Activated naive CD8-positive, alpha-beta T cell (primary cell): ENCODE measurements around the gene NCBP3.

Source experiments
- H3K27ac Mint-ChIP-seq: one replicate; pipeline ENCODE4 v1.8.0; 2021; ENCODE audit warnings: mixed read lengths
- H3K27me3 Mint-ChIP-seq: one replicate; pipeline ENCODE4 v1.8.0; 2021; ENCODE audit warnings: mixed read lengths
- H3K36me3 Mint-ChIP-seq: one replicate; pipeline ENCODE4 v1.8.0; 2021; ENCODE audit warnings: mixed read lengths
- H3K4me1 Mint-ChIP-seq: one replicate; pipeline ENCODE4 v1.8.0; 2021; ENCODE audit warnings: low read depth, mixed read lengths
- H3K4me3 Mint-ChIP-seq: one replicate; pipeline ENCODE4 v1.8.0; 2021; ENCODE audit warnings: mild to moderate bottlenecking, mixed read lengths
- H3K9me3 Mint-ChIP-seq: one replicate; pipeline ENCODE4 v1.8.0; 2021; ENCODE audit warnings: low read depth, mixed read lengths

The NCBP3 gene

GRCh38 chr17:3845621-3846436, at the start of gene NCBP3:
Gene NCBP3 (minus strand): TSS chr17:3846246. CDS start chr17:3846223, 23 bp downstream.
- peak within 1 kb of the TSS; percentile 97 for H3K4me3 Mint-ChIP-seq
- H3K27me3 Mint-ChIP-seq: no peaks in the 10 kb centered on the region

GRCh38 chr17:3895354-3895753, 49.3 kb upstream of the NCBP3 start:
- Mint-ChIP-seq H3K27ac (no peak overlapping the region), H3K9me3 (no peaks in the 10 kb centered on the region), H3K27me3 (no peaks in the 10 kb centered on the region), H3K4me1 (peaks cover 21% of the 10 kb centered on the region), H3K36me3 (no peaks in the 10 kb centered on the region), H3K4me3 (no peak overlapping the region)

More at GRCh38 chr17:3845621-3846436, at the start of gene NCBP3:
- peaks cover 25% of the 10 kb centered on the region for H3K4me1 Mint-ChIP-seq
- no peaks in the 10 kb centered on the region for H3K9me3 Mint-ChIP-seq
- peak within 1 kb of the TSS; percentile 96 for H3K27ac Mint-ChIP-seq
- H3K36me3 Mint-ChIP-seq: no peaks in the 10 kb centered on the region

- no peaks in the 10 kb centered on the region for H3K27me3 Mint-ChIP-seq
- H3K36me3 Mint-ChIP-seq: no peaks in the 10 kb centered on the region
- no peak overlapping the region for H3K4me3 Mint-ChIP-seq
- H3K9me3 Mint-ChIP-seq: no peaks in the 10 kb centered on the region
- H3K27ac Mint-ChIP-seq: no peak overlapping the region
- peaks cover 24% of the 10 kb centered on the region for H3K4me1 Mint-ChIP-seq
Measured at GRCh38 chr17:3894911-3895343, 48.9 kb upstream of the NCBP3 start.

GRCh38 chr17:3894188-3894587, 48.1 kb upstream of the NCBP3 start:
- H3K27me3 Mint-ChIP-seq: no peaks in the 10 kb centered on the region
- peaks cover 24% of the 10 kb centered on the region for H3K4me1 Mint-ChIP-seq
- H3K9me3 Mint-ChIP-seq: no peaks in the 10 kb centered on the region
- no peaks in the 10 kb centered on the region for H3K36me3 Mint-ChIP-seq
- H3K27ac Mint-ChIP-seq: no peak overlapping the region
- H3K4me3 Mint-ChIP-seq: peak overlapping the region; percentile 84

- H3K27ac Mint-ChIP-seq: no peak overlapping the region
- H3K4me1 Mint-ChIP-seq: peaks cover 26% of the 10 kb centered on the region
- H3K36me3 Mint-ChIP-seq: no peaks in the 10 kb centered on the region
- peak overlapping the region; percentile 84 for H3K4me3 Mint-ChIP-seq
- no peaks in the 10 kb centered on the region for H3K9me3 Mint-ChIP-seq
- no peaks in the 10 kb centered on the region for H3K27me3 Mint-ChIP-seq
Measured at GRCh38 chr17:3893720-3894116, 47.7 kb upstream of the NCBP3 start.

- peak within 1 kb of the TSS; percentile 83 for H3K27ac Mint-ChIP-seq
Measured at GRCh38 chr17:3893003-3893719, 47.1 kb upstream of the NCBP3 start, which contains the start of gene CAMKK1. Gene CAMKK1 (minus strand): TSS chr17:3893053. CDS start chr17:3885687, 7,366 bp downstream.

GRCh38 chr17:3892095-3892998, 46.3 kb upstream of the NCBP3 start:
- Mint-ChIP-seq H3K9me3 (no peaks in the 10 kb centered on the region), H3K36me3 (no peaks in the 10 kb centered on the region), H3K27me3 (no peaks in the 10 kb centered on the region), H3K4me3 (peak overlapping the region; percentile 87), H3K4me1 (peaks cover 34% of the 10 kb centered on the region), H3K27ac (peak overlapping the region; percentile 83)

More at GRCh38 chr17:3893003-3893719, 47.1 kb upstream of the NCBP3 start, which contains the start of gene CAMKK1:
- Mint-ChIP-seq H3K4me3 (peak within 1 kb of the TSS; percentile 87), H3K9me3 (no peaks in the 10 kb centered on the region), H3K36me3 (no peaks in the 10 kb centered on the region), H3K27me3 (no peaks in the 10 kb centered on the region), H3K4me1 (peaks cover 28% of the 10 kb centered on the region)

- Mint-ChIP-seq H3K27ac (peak overlapping the region; percentile 83), H3K36me3 (no peaks in the 10 kb centered on the region), H3K4me1 (peaks cover 41% of the 10 kb centered on the region), H3K4me3 (peak overlapping the region; percentile 87), H3K27me3 (no peaks in the 10 kb centered on the region), H3K9me3 (no peaks in the 10 kb centered on the region)
Measured at GRCh38 chr17:3891626-3892094, 45.6 kb upstream of the NCBP3 start.

GRCh38 chr17:3890878-3891219, 44.8 kb upstream of the NCBP3 start:
- Mint-ChIP-seq H3K27me3 (no peaks in the 10 kb centered on the region), H3K36me3 (no peaks in the 10 kb centered on the region), H3K4me1 (peaks cover 48% of the 10 kb centered on the region)

GRCh38 chr17:3890082-3890877, 44.2 kb upstream of the NCBP3 start:
- no peaks in the 10 kb centered on the region for H3K9me3 Mint-ChIP-seq
- H3K4me1 Mint-ChIP-seq: peaks cover 48% of the 10 kb centered on the region
- no peaks in the 10 kb centered on the region for H3K36me3 Mint-ChIP-seq
- H3K4me3 Mint-ChIP-seq: peak overlapping the region; percentile 30
- H3K27ac Mint-ChIP-seq: peak overlapping the region; percentile 41
- H3K27me3 Mint-ChIP-seq: no peaks in the 10 kb centered on the region

More at GRCh38 chr17:3890878-3891219, 44.8 kb upstream of the NCBP3 start:
- Mint-ChIP-seq H3K9me3 (no peaks in the 10 kb centered on the region), H3K4me3 (peak overlapping the region; percentile 87), H3K27ac (peak overlapping the region; percentile 83)

- no peak overlapping the region for H3K27ac Mint-ChIP-seq
- peaks cover 48% of the 10 kb centered on the region for H3K4me1 Mint-ChIP-seq
- no peak overlapping the region for H3K4me3 Mint-ChIP-seq
- H3K36me3 Mint-ChIP-seq: no peaks in the 10 kb centered on the region
- H3K9me3 Mint-ChIP-seq: no peaks in the 10 kb centered on the region
- H3K27me3 Mint-ChIP-seq: no peaks in the 10 kb centered on the region
Measured at GRCh38 chr17:3889325-3890012, 43.4 kb upstream of the NCBP3 start.

- Mint-ChIP-seq H3K27ac (no peak overlapping the region), H3K36me3 (no peaks in the 10 kb centered on the region), H3K27me3 (no peaks in the 10 kb centered on the region), H3K9me3 (no peaks in the 10 kb centered on the region), H3K4me3 (no peak overlapping the region), H3K4me1 (peaks cover 43% of the 10 kb centered on the region)
Measured at GRCh38 chr17:3888343-3889171, 42.5 kb upstream of the NCBP3 start.

GRCh38 chr17:3887804-3888203, 41.8 kb upstream of the NCBP3 start:
- H3K36me3 Mint-ChIP-seq: no peaks in the 10 kb centered on the region
- no peaks in the 10 kb centered on the region for H3K27me3 Mint-ChIP-seq
- peaks cover 40% of the 10 kb centered on the region for H3K4me1 Mint-ChIP-seq
- peak overlapping the region; percentile 35 for H3K27ac Mint-ChIP-seq
- no peaks in the 10 kb centered on the region for H3K9me3 Mint-ChIP-seq
- H3K4me3 Mint-ChIP-seq: peak overlapping the region; percentile 30
